Fibroblast of lung (primary cell): ENCODE data around the gene MIS18BP1. TPM values are rescaled to one million over a fixed set of nuclear protein-coding genes. Genes with fewer than 3 reads are reported as not detected.

Source experiments
- DNase-seq, 2 donors: peaks; one replicate each; pipeline versions ENCODE4 v3.0.0 to v3.0.0-alpha.2; 2010; ENCODE audit warnings: low read depth in 2 of 2
- H2AFZ ChIP-seq: 2 replicates; pipeline ENCODE4 v1.5.1; 2012; ENCODE audit warnings: low read length, control low read depth, inconsistent platforms
- H3K27ac ChIP-seq: 2 replicates; pipeline ENCODE4 v1.5.1; 2011; ENCODE audit warnings: low read length, control low read depth; ENCODE audit not compliant: insufficient read depth
- H3K27me3 ChIP-seq: 2 replicates; pipeline ENCODE4 v1.5.1; 2011; ENCODE audit warnings: mild to moderate bottlenecking, low read length; ENCODE audit not compliant: control insufficient read depth, insufficient read depth
- H3K36me3 ChIP-seq: 2 replicates; pipeline ENCODE4 v1.5.1; 2011; ENCODE audit warnings: low read length; ENCODE audit not compliant: control insufficient read depth, insufficient read depth
- H3K4me1 ChIP-seq: 2 replicates; pipeline ENCODE4 v1.5.1; 2011; ENCODE audit warnings: low read length; ENCODE audit not compliant: control insufficient read depth, insufficient read depth; ENCODE audit errors: extremely low read depth
- H3K4me2 ChIP-seq: 2 replicates; pipeline ENCODE4 v1.5.1; 2011; ENCODE audit warnings: low read length, control low read depth; ENCODE audit not compliant: insufficient read depth; ENCODE audit errors: extremely low read depth
- H3K4me3 ChIP-seq, 4 experiments: fragments of 200-600 bp in 1 of 4; sonication (generic) in 1 of 4; replicated peaks in 1 of 4; 2 replicates each; pipeline ENCODE4 v1.5.1; 2011 to 2016; ENCODE audit warnings: low read length in 4 of 4, low read depth in 3 of 4, mild to moderate bottlenecking in 3 of 4, control low read depth in 2 of 4, inconsistent platforms in 1 of 4, mixed read lengths in 1 of 4; ENCODE audit not compliant: insufficient read depth in 1 of 4; ENCODE audit errors: control extremely low read depth in 1 of 4
- H3K79me2 ChIP-seq: 2 replicates; pipeline ENCODE4 v1.5.1; 2012; ENCODE audit warnings: mild to moderate bottlenecking, low read length, inconsistent platforms; ENCODE audit not compliant: control insufficient read depth, insufficient read depth
- H3K9ac ChIP-seq: 2 replicates; pipeline ENCODE4 v1.5.1; 2011; ENCODE audit warnings: mild to moderate bottlenecking, low read length, control low read depth; ENCODE audit not compliant: insufficient read depth
- H3K9me3 ChIP-seq: 2 replicates; pipeline ENCODE4 v1.5.1; 2012; ENCODE audit warnings: low read depth, low read length; ENCODE audit not compliant: control insufficient read depth, insufficient read depth
- H4K20me1 ChIP-seq: 2 replicates; pipeline ENCODE4 v1.5.1; 2011; ENCODE audit warnings: low read length; ENCODE audit not compliant: control insufficient read depth, insufficient read depth; ENCODE audit errors: extremely low read depth
- EZH2 ChIP-seq: IDR thresholded peaks from 2 replicates; pipeline ENCODE4 v1.5.1; 2012; ENCODE audit warnings: low read length, control low read depth, mild to moderate bottlenecking; ENCODE audit errors: missing control alignments
- polyA plus RNA-seq, 2 donors: library from polyadenylated mRNA; depleted of rRNA in 1 of 2; stranded (reverse) in 1 of 2; unstranded in 1 of 2; fragments of >200 nt; gene quantifications; 2 replicates each; pipeline ENCODE4 v1.2.1, GENCODE V29; 2011 to 2012; ENCODE audit warnings: missing spikeins in 1 of 2
- total RNA-seq: library from RNA; depleted of rRNA; stranded (reverse); fragments of >200 nt; gene quantifications from 2 replicates; pipeline ENCODE4 v1.2.1, GENCODE V29; 2014
- TF ChIP-seq, protein P1 (sequence below), 2 donors: IDR thresholded peaks in 1 of 2; conservative IDR thresholded peaks in 1 of 2; 1 replicate in 1 of 2; 2 replicates in 1 of 2; pipeline ENCODE4 v1.5.1; 2011 to 2012; ENCODE audit warnings: low read length in 2 of 2, control low read depth in 1 of 2, inconsistent platforms in 1 of 2, low read depth in 1 of 2, mild to moderate bottlenecking in 1 of 2

MIS18BP1 gene
- total and polyA plus RNA-seq, 2 donors (not counting 1 experiment from before 2014, with no cell fraction given): 13.3 to 26.4 TPM

DNA sequence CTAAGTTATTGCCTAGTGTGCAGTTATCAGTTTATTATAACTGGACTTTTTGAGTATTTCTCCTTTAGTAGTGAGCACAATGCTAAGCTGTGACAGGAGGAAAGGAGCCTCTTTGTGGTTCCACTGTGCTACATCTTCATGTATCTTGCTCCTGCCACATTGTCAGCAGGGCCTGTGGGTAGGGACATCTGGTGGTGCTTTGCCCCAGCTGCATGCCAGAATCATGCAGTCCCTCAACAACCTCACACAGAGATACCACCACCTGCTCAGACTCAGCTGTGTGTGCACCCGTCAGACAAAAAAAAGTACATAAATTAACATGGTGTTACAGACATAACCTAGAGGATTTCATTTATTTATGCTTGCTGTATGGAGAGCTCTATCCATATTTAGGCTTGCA lies 51.1 kb downstream of the MIS18BP1 start:
- no peak for TF ChIP-seq EZH2
- TF ChIP-seq, protein P1, sequence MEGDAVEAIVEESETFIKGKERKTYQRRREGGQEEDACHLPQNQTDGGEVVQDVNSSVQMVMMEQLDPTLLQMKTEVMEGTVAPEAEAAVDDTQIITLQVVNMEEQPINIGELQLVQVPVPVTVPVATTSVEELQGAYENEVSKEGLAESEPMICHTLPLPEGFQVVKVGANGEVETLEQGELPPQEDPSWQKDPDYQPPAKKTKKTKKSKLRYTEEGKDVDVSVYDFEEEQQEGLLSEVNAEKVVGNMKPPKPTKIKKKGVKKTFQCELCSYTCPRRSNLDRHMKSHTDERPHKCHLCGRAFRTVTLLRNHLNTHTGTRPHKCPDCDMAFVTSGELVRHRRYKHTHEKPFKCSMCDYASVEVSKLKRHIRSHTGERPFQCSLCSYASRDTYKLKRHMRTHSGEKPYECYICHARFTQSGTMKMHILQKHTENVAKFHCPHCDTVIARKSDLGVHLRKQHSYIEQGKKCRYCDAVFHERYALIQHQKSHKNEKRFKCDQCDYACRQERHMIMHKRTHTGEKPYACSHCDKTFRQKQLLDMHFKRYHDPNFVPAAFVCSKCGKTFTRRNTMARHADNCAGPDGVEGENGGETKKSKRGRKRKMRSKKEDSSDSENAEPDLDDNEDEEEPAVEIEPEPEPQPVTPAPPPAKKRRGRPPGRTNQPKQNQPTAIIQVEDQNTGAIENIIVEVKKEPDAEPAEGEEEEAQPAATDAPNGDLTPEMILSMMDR (conservative IDR thresholded peaks at IDR 0.05 in 1 of 2, IDR thresholded peaks at IDR 0.05 in 1 of 2; ENCODE audit: low read depth in 1 of 2, low read length in 2 of 2): peak in 1 of 2 donors; percentile 33
- no peak overlapping the region for H3K9ac ChIP-seq
- peaks cover 2% of the 10 kb centered on the region for H3K36me3 ChIP-seq
- H3K27ac ChIP-seq: no peak overlapping the region
- no peaks in the 10 kb centered on the region for H3K9me3 ChIP-seq
- H3K4me1 ChIP-seq: peaks cover 2% of the 10 kb centered on the region
- H3K4me3 ChIP-seq: no peak overlapping the region
- H3K4me2 ChIP-seq: no peak overlapping the region
- no peak overlapping the region for H2AFZ ChIP-seq
- H3K79me2 ChIP-seq: no peaks in the 10 kb centered on the region
- peak; percentile 21 to 41 for DNase-seq
- no peaks in the 10 kb centered on the region for H4K20me1 ChIP-seq
- no peaks in the 10 kb centered on the region for H3K27me3 ChIP-seq

DNA sequence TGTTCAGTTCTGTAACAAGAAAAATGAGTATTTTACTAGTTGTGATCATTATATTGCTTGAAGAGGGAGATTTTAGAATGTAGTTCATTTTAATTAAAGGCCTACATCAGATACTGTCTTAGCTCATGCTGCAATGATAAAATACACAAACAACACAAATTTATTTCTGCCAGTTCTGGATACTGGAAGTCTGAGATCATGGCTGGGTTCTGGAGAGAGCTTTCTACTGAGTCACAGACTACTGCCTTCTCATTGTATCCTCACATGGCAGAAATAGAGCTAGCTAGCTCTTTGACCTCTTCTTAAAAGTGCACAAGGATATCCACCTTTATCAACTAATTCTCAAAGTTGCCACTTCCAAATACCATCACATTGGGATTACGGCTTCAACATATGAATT lies 53.8 kb downstream of the MIS18BP1 start:
- no peaks in the 10 kb centered on the region for H3K9me3 ChIP-seq
- H3K27me3 ChIP-seq: no peaks in the 10 kb centered on the region
- no peaks in the 10 kb centered on the region for H3K79me2 ChIP-seq
- H3K4me1 ChIP-seq: peaks cover 2% of the 10 kb centered on the region
- H3K4me2 ChIP-seq: no peak overlapping the region
- TF ChIP-seq, protein P1 (conservative IDR thresholded peaks at IDR 0.05 in 1 of 2, IDR thresholded peaks at IDR 0.05 in 1 of 2; ENCODE audit: low read depth in 1 of 2, low read length in 2 of 2): no peak
- no peak for TF ChIP-seq EZH2
- no peak overlapping the region for H3K4me3 ChIP-seq
- no peaks in the 10 kb centered on the region for H3K36me3 ChIP-seq
- no peak overlapping the region for H2AFZ ChIP-seq
- peak overlapping the region; percentile 8 for H3K27ac ChIP-seq
- DNase-seq: peak; percentile 26 to 92
- no peak overlapping the region for H3K9ac ChIP-seq
- no peaks in the 10 kb centered on the region for H4K20me1 ChIP-seq

DNA sequence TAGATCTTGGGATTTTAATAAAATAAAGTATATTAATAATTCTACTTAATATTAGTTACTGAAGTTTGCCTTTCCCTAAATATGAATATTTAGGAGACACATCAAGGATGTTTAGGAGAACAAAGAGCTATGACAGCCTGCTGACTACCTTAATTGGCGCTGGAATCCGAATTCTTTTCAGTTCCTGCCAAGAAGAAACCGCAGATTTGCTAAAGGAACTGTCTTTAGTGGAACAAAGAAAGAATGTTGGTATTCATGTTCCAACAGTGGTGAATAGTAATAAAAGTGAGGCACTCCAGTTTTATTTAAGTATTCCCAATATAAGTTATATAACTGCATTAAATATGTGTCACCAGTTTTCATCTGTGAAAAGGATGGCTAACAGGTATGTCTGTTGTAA lies 54.5 kb downstream of the MIS18BP1 start:
- no peaks in the 10 kb centered on the region for H3K79me2 ChIP-seq
- no peaks in the 10 kb centered on the region for H3K27me3 ChIP-seq
- DNase-seq: peak; percentile 22 to 96
- TF ChIP-seq, protein P1 (conservative IDR thresholded peaks at IDR 0.05 in 1 of 2, IDR thresholded peaks at IDR 0.05 in 1 of 2; ENCODE audit: low read depth in 1 of 2, low read length in 2 of 2): no peak
- TF ChIP-seq EZH2: no peak
- no peak overlapping the region for H3K4me2 ChIP-seq
- no peak overlapping the region for H3K27ac ChIP-seq
- no peak overlapping the region for H3K4me3 ChIP-seq
- H4K20me1 ChIP-seq: no peaks in the 10 kb centered on the region
- H3K9me3 ChIP-seq: no peaks in the 10 kb centered on the region
- H3K4me1 ChIP-seq: peaks cover 2% of the 10 kb centered on the region
- no peak overlapping the region for H3K9ac ChIP-seq
- no peaks in the 10 kb centered on the region for H3K36me3 ChIP-seq
- no peak overlapping the region for H2AFZ ChIP-seq
